GM19239 (cell line): ENCODE data around the gene KRT84.
"Not testable (repeated sequence)": the region's sequence is repeated elsewhere in the genome, so short reads cannot be mapped to it uniquely, and the experiment has no call there.

ENCODE experiments used
- DNase-seq: peaks from one replicate; pipeline ENCODE4 v3.0.0; 2011; ENCODE audit warnings: low spot score; ENCODE audit not compliant: insufficient read length
- FAIRE-seq: peaks from 2 replicates; lab custom pipeline; 2011; peaks lifted over from hg19 to GRCh38; lab: Jason Lieb, UNC

The KRT84 gene

GRCh38 chr12:52347551-52348510 is 37.6 kb downstream of the KRT84 start:
- FAIRE-seq = no peak
- DNase-seq = no peak

GRCh38 chr12:52347016-52347415 is 38.4 kb downstream of the KRT84 start:
- FAIRE-seq (no peak), DNase-seq (no peak)

- DNase-seq = no peak
- no peak for FAIRE-seq
Observed at GRCh38 chr12:52346593-52346992, 38.9 kb downstream of the KRT84 start.

GRCh38 chr12:52345041-52345440 is 40.4 kb downstream of the KRT84 start:
- not testable (repeated sequence) for FAIRE-seq, DNase-seq

GRCh38 chr12:52344111-52344510 is 41.3 kb downstream of the KRT84 start:
- DNase-seq (no peak), FAIRE-seq (no peak)

GRCh38 chr12:52343550-52343949 is 41.9 kb downstream of the KRT84 start:
- FAIRE-seq = no peak
- no peak for DNase-seq

GRCh38 chr12:52342781-52343490 is 42.5 kb downstream of the KRT84 start:
- FAIRE-seq (no peak), DNase-seq (no peak)

- no peak for FAIRE-seq
- no peak for DNase-seq
Observed at GRCh38 chr12:52341066-52341580, 44.3 kb downstream of the KRT84 start.

GRCh38 chr12:52338241-52338960 is 47.1 kb downstream of the KRT84 start:
- DNase-seq (no peak), FAIRE-seq (no peak)

- DNase-seq = no peak
- FAIRE-seq = no peak
Observed at GRCh38 chr12:52337054-52337453, 48.4 kb downstream of the KRT84 start.

- no peak for DNase-seq
- FAIRE-seq = no peak
Observed at GRCh38 chr12:52336641-52337040, 48.8 kb downstream of the KRT84 start.

- DNase-seq = no peak
- FAIRE-seq = no peak
Observed at GRCh38 chr12:52335598-52336262, 49.7 kb downstream of the KRT84 start.

GRCh38 chr12:52334185-52334584 is 51.3 kb downstream of the KRT84 start:
- FAIRE-seq (no peak), DNase-seq (no peak)

GRCh38 chr12:52333321-52333720 is 52.1 kb downstream of the KRT84 start:
- FAIRE-seq = no peak
- DNase-seq = no peak

- FAIRE-seq (no peak), DNase-seq (no peak)
Observed at GRCh38 chr12:52332381-52332780, 53.1 kb downstream of the KRT84 start.

- DNase-seq (no peak), FAIRE-seq (no peak)
Observed at GRCh38 chr12:52331833-52332232, 53.6 kb downstream of the KRT84 start.

GRCh38 chr12:52331039-52331438 is 54.4 kb downstream of the KRT84 start:
- FAIRE-seq (no peak), DNase-seq (no peak)

- FAIRE-seq (no peak), DNase-seq (no peak)
Observed at GRCh38 chr12:52327830-52328500, 57.5 kb downstream of the KRT84 start.
